OCI-LY7 (cell line): Measurements from ENCODE around the gene MUC6. TPM values are rescaled to one million over a fixed set of nuclear protein-coding genes. Genes with fewer than 3 reads are reported as not detected.

Source experiments
- BruUV-seq: library from RNA; stranded (reverse); fragments of 400-500 nt; replicated peaks from 2 replicates; lab custom pipeline; 2021; lab: Mats Ljungman, UMichigan
- CTCF ChIA-PET: fragments of 300-600 bp; sonication (Branson Sonifier 250); formaldehyde crosslinking; loops from one replicate; lab custom pipeline; 2022; ENCODE audit warnings: antibody characterized with exemption; ENCODE audit not compliant: unreplicated experiment; lab: Charles Lee
- POLR2A ChIA-PET: fragments of 300-600 bp; sonication (Branson Sonifier 250); formaldehyde crosslinking; loops from one replicate; lab custom pipeline; 2022; ENCODE audit warnings: antibody characterized with exemption; lab: Charles Lee
- DNase-seq: peaks from one replicate; pipeline ENCODE4 v3.0.0-alpha.2; 2015; ENCODE audit warnings: low spot score
- H2AFZ ChIP-seq: fragments of 200-600 bp; sonication (generic), shearing (Covaris generic); 2 replicates; pipeline ENCODE4 v1.6.1; 2014; ENCODE audit warnings: mild to moderate bottlenecking, antibody characterized with exemption, low read length, moderate library complexity
- H3K27ac ChIP-seq: fragments of 200-600 bp; sonication (generic); 2 replicates; pipeline ENCODE4 v1.5.1; 2014; ENCODE audit warnings: mixed run types, low read depth, mild to moderate bottlenecking, moderate library complexity, low read length, inconsistent platforms; ENCODE audit not compliant: poor library complexity, severe bottlenecking
- H3K36me3 ChIP-seq: fragments of 200-600 bp; sonication (generic); 2 replicates; pipeline ENCODE4 v1.6.1; 2014; ENCODE audit warnings: mild to moderate bottlenecking, antibody characterized with exemption, low read length, moderate library complexity, mixed read lengths; ENCODE audit not compliant: insufficient read depth
- H3K4me1 ChIP-seq: fragments of 200-600 bp; sonication (generic); 2 replicates; pipeline ENCODE4 v1.5.1; 2014; ENCODE audit warnings: mild to moderate bottlenecking, low read length; ENCODE audit not compliant: insufficient read depth, poor library complexity, severe bottlenecking
- H3K4me2 ChIP-seq: fragments of 200-600 bp; sonication (generic); 2 replicates; pipeline ENCODE4 v1.6.1; 2014; ENCODE audit warnings: mild to moderate bottlenecking, low read length
- H3K4me3 ChIP-seq: fragments of 200-600 bp; sonication (generic); 2 replicates; pipeline ENCODE4 v1.5.1; 2014; ENCODE audit warnings: mild to moderate bottlenecking, low read depth, low read length; ENCODE audit not compliant: poor library complexity, severe bottlenecking
- H3K79me2 ChIP-seq: fragments of 200-600 bp; sonication (generic); 2 replicates; pipeline ENCODE4 v1.6.1; 2016; ENCODE audit warnings: low read depth, mild to moderate bottlenecking, low read length, moderate library complexity, mixed read lengths; ENCODE audit not compliant: insufficient read depth
- H3K9me2 ChIP-seq: fragments of 200-600 bp; sonication (generic); 2 replicates; pipeline ENCODE4 v1.6.1; 2016; ENCODE audit warnings: mild to moderate bottlenecking, low read length, mixed read lengths; ENCODE audit not compliant: insufficient read depth
- H3K9me3 ChIP-seq: fragments of 200-600 bp; sonication (generic); 2 replicates; pipeline ENCODE4 v1.6.1; 2014; ENCODE audit warnings: mild to moderate bottlenecking, mixed run types, low read length, mixed read lengths
- H4K20me1 ChIP-seq: fragments of 200-600 bp; sonication (generic); 2 replicates; pipeline ENCODE4 v1.6.1; 2014; ENCODE audit warnings: mild to moderate bottlenecking, antibody characterized with exemption, low read length, moderate library complexity, mixed read lengths; ENCODE audit not compliant: insufficient read depth
- EZH2phosphoT487 ChIP-seq: fragments of 200-600 bp; sonication (generic); IDR thresholded peaks from 2 replicates; pipeline ENCODE4 v1.6.1; 2018; ENCODE audit warnings: low read depth, borderline replicate concordance, mild to moderate bottlenecking, mixed run types, antibody characterized with exemption, low read length, moderate library complexity, mixed read lengths
- intact Hi-C: fragments of 100-400 bp; cut with micrococcal nuclease; formaldehyde crosslinking; loops from one replicate; pipeline ENCODE4 v1.10.0; 2022; ENCODE audit not compliant: unreplicated experiment
- total RNA-seq, 2 experiments: library from RNA; depleted of rRNA in 1 of 2; stranded (reverse); fragments of >200 nt in 1 of 2; shearing (Covaris generic) in 1 of 2; gene quantifications; 2 replicates each; pipeline ENCODE4 v1.2.3, GENCODE V29; 2014 to 2022
- TF ChIP-seq, protein P1 (sequence below): fragments of 200-600 bp; sonication (generic); conservative IDR thresholded peaks from 2 replicates; pipeline ENCODE4 v1.5.1; 2014; ENCODE audit warnings: mild to moderate bottlenecking, antibody characterized with exemption, low read length, moderate library complexity, mixed read lengths

Gene MUC6
- total RNA-seq, 2 experiments from 2014 or later = not detected

- CTCF ChIA-PET = no interaction called here
- TF ChIP-seq, protein P1, sequence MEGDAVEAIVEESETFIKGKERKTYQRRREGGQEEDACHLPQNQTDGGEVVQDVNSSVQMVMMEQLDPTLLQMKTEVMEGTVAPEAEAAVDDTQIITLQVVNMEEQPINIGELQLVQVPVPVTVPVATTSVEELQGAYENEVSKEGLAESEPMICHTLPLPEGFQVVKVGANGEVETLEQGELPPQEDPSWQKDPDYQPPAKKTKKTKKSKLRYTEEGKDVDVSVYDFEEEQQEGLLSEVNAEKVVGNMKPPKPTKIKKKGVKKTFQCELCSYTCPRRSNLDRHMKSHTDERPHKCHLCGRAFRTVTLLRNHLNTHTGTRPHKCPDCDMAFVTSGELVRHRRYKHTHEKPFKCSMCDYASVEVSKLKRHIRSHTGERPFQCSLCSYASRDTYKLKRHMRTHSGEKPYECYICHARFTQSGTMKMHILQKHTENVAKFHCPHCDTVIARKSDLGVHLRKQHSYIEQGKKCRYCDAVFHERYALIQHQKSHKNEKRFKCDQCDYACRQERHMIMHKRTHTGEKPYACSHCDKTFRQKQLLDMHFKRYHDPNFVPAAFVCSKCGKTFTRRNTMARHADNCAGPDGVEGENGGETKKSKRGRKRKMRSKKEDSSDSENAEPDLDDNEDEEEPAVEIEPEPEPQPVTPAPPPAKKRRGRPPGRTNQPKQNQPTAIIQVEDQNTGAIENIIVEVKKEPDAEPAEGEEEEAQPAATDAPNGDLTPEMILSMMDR = no peak
- no peak for TF ChIP-seq EZH2phosphoT487
- DNase-seq = no peak
- H3K79me2 ChIP-seq = no peaks in the 10 kb centered on the region
- POLR2A ChIA-PET = no interaction called here
- no peaks in the 10 kb centered on the region for H3K9me2 ChIP-seq
- no peaks in the 10 kb centered on the region for H3K4me1 ChIP-seq
- no peak overlapping the region for H2AFZ ChIP-seq
- H4K20me1 ChIP-seq = no peaks in the 10 kb centered on the region
- intact Hi-C loops = no loop called here
- H3K9me3 ChIP-seq = no peaks in the 10 kb centered on the region
- H3K4me2 ChIP-seq = no peak overlapping the region
- H3K4me3 ChIP-seq = no peak overlapping the region
- no peak overlapping the region for H3K27ac ChIP-seq
- no TSS peak for BruUV-seq
- no peaks in the 10 kb centered on the region for H3K36me3 ChIP-seq
These were observed 11.2 kb upstream of the MUC6 start for GRCh38 chr11:1047595-1048156.

GRCh38 chr11:1044160-1044559 is 7.6 kb upstream of the MUC6 start:
- no peaks in the 10 kb centered on the region for H3K9me3 ChIP-seq
- no peaks in the 10 kb centered on the region for H4K20me1 ChIP-seq
- H2AFZ ChIP-seq = no peak overlapping the region
- no peak overlapping the region for H3K27ac ChIP-seq
- H3K36me3 ChIP-seq = no peaks in the 10 kb centered on the region
- intact Hi-C loops = no loop called here
- POLR2A ChIA-PET = no interaction called here
- no peak for DNase-seq
- H3K79me2 ChIP-seq = no peaks in the 10 kb centered on the region
- H3K4me2 ChIP-seq = no peak overlapping the region
- no TSS peak for BruUV-seq
- CTCF ChIA-PET = no interaction called here
- H3K4me3 ChIP-seq = no peak overlapping the region
- H3K9me2 ChIP-seq = no peaks in the 10 kb centered on the region
- H3K4me1 ChIP-seq = no peaks in the 10 kb centered on the region
- TF ChIP-seq, protein P1 = no peak
- TF ChIP-seq EZH2phosphoT487 = no peak

GRCh38 chr11:1043563-1044096 is 7.1 kb upstream of the MUC6 start:
- POLR2A ChIA-PET = no interaction called here
- CTCF ChIA-PET = interaction anchor here (0.6 kb wide), 1 partner anchor 455 kb away, joined by 11 read pairs; no protein-coding TSS in a partner anchor
- Histone ChIP-seq H3K4me2 (no peak overlapping the region), H3K9me3 (no peaks in the 10 kb centered on the region), H3K4me1 (no peaks in the 10 kb centered on the region), H4K20me1 (no peaks in the 10 kb centered on the region), H3K79me2 (no peaks in the 10 kb centered on the region), H3K4me3 (no peak overlapping the region), H3K9me2 (no peaks in the 10 kb centered on the region), H3K36me3 (no peaks in the 10 kb centered on the region), H3K27ac (no peak overlapping the region), H2AFZ (no peak overlapping the region)
- TF ChIP-seq, protein P1 = no peak
- no peak for TF ChIP-seq EZH2phosphoT487
- BruUV-seq = no TSS peak
- DNase-seq = no peak
- intact Hi-C loops = no loop called here
